GM12872 (cell line): ENCODE data around the gene TK2.

Source experiments
- TF ChIP-seq, protein P1 (sequence below): IDR thresholded peaks from 3 replicates; pipeline ENCODE4 v1.5.1; 2011; ENCODE audit warnings: low read depth, mild to moderate bottlenecking, low read length, moderate library complexity; ENCODE audit not compliant: insufficient read depth

Gene TK2

DNA sequence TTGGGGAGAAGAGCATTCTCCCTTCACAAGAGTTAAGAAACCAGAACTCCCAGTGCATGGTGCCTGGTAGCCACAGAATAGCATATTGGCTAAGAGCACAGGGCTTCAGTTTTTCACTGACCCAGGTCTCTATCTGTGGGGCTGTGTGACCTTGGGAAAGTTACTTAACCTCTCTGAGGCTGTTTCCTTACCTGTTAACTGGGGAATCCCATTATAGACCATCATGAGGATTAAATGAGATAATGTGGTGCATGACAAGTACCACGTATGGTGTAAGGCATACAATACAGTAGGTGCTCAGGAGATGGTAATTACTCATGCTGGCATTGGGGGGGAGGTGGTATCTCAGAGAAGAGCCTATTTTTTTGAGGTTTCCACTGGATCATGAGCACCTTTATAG is 89.2 kb downstream of the TK2 start:
- TF ChIP-seq, protein P1, sequence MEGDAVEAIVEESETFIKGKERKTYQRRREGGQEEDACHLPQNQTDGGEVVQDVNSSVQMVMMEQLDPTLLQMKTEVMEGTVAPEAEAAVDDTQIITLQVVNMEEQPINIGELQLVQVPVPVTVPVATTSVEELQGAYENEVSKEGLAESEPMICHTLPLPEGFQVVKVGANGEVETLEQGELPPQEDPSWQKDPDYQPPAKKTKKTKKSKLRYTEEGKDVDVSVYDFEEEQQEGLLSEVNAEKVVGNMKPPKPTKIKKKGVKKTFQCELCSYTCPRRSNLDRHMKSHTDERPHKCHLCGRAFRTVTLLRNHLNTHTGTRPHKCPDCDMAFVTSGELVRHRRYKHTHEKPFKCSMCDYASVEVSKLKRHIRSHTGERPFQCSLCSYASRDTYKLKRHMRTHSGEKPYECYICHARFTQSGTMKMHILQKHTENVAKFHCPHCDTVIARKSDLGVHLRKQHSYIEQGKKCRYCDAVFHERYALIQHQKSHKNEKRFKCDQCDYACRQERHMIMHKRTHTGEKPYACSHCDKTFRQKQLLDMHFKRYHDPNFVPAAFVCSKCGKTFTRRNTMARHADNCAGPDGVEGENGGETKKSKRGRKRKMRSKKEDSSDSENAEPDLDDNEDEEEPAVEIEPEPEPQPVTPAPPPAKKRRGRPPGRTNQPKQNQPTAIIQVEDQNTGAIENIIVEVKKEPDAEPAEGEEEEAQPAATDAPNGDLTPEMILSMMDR: no peak

DNA sequence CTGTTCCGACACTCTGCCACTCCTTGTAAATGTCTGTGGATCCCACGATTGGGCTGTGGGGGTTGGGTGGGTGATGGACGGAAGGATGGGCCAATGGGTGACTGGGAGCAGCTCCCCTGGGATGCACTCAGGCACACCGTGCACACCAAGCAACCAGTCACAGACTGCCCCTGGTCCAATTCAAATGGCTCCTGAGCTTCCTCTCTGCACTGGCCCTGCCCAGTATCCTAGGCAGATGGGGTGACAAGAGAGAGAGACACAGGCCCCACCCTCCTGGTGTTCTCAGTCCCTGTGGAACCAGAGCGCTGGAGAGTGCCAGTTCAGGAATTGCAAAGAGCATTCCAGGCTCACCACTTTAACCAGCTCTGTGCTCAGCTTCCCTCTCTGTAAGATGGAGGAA is 90.0 kb downstream of the TK2 start:
- TF ChIP-seq, protein P1: no peak

DNA sequence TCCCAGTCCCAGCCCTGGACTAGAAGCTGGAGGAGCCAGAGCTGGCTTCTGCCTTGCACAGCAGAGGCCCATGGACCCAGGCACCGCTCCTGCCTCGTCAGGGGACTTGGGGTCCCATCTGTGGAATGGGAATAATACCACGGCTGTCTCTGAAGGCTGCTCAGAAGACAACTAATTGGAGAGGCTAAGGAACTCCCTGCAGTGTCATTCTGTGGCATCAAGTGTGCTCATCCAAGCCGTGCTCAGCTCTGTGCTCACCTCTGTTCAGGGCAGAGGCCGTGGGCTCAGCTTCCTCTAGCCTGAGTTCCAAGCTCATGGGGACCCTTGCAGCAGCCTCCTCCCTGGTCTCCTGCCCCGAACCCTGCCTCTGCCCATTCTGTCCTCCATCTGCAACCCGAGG is 91.1 kb downstream of the TK2 start:
- TF ChIP-seq, protein P1: no peak

DNA sequence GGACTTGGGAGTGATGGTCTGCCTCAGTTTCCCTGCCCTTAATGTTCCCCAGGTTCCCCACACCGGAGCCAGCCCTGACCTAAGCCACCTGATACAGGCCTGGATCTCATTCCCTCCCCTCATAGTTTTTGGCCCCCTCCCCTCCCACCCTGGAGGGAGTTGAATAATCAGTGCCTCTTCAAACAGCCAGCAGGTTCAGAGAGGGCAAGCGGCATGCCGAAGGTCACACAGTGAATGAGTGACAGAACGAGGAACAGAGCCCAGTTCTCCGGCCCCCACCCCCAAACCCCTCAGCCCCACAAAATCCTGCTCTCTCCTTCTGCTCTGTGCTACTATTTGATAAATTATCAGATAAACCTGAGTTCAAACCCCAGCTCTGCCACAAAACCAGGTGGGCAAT is 91.6 kb downstream of the TK2 start:
- TF ChIP-seq, protein P1: no peak
